HUES64 (cell line): ENCODE measurements around the gene SGTA.

Experiments
- H3K27ac ChIP-seq: 2 replicates; pipeline ENCODE4 v1.7.0; 2013; ENCODE audit warnings: low read depth, low read length, inconsistent platforms
- H3K27me3 ChIP-seq: 2 replicates; pipeline ENCODE4 v1.6.1; 2013; ENCODE audit warnings: mild to moderate bottlenecking, low read length; ENCODE audit not compliant: insufficient read depth
- H3K36me3 ChIP-seq: 2 replicates; pipeline ENCODE4 v1.6.1; 2013; ENCODE audit warnings: mild to moderate bottlenecking, low read length; ENCODE audit not compliant: insufficient read depth
- H3K4me1 ChIP-seq: 2 replicates; pipeline ENCODE4 v1.6.1; 2013; ENCODE audit warnings: mild to moderate bottlenecking, low read length, moderate library complexity; ENCODE audit not compliant: insufficient read depth
- H3K4me3 ChIP-seq: 2 replicates; pipeline ENCODE4 v1.5.1; 2013; ENCODE audit warnings: mild to moderate bottlenecking, low read length, moderate library complexity
- H3K9ac ChIP-seq: 2 replicates; pipeline ENCODE4 v1.6.1; 2013; ENCODE audit warnings: mild to moderate bottlenecking, low read depth, low read length
- H3K9me3 ChIP-seq: 2 replicates; pipeline ENCODE4 v1.6.1; 2013; ENCODE audit warnings: low read depth, low read length; ENCODE audit not compliant: insufficient read depth
- whole genome bisulfite sequencing: fragments of 150-250, 120-280 bp; methylation state at CpG from one replicate; pipeline ENCODE4 v1.1.7; 2013; ENCODE audit warnings: missing lambda C conversion rate; 5-methylcytosine and 5-hydroxymethylcytosine counted together

The SGTA gene

DNA sequence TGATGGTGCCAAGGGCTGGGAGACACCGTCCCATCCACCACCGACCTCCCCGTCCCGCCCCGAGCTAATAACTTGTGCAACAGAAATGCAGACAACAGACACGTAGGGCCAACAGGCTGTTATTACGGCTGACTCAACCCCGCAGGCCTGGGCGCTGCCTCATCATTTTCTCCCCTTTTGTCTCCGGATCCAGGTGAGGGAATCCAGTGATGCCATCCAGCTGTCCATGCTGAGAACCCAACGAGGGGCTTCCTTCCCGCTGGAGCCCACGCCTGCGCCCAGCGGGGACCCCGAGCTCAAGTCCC lies 55.5 kb downstream of the SGTA start:
- Histone ChIP-seq H3K4me3 (no peak overlapping the region), H3K27me3 (peaks cover 3% of the 10 kb centered on the region; the same call in 1 of the 2 replicates), H3K36me3 (no peaks in the 10 kb centered on the region), H3K27ac (no peak overlapping the region), H3K4me1 (no peaks in the 10 kb centered on the region), H3K9ac (no peak overlapping the region), H3K9me3 (no peaks in the 10 kb centered on the region)
- WGBS = 82% methylated on average over 16 of the region's 16 CpGs

GRCh38 chr19:2726904-2727639 lies 56.0 kb downstream of the SGTA start:
- peaks cover 8% of the 10 kb centered on the region for H3K27me3 ChIP-seq
- no peak overlapping the region for H3K27ac ChIP-seq
- no peak overlapping the region; the same call in 1 of the 2 replicates for H3K9ac ChIP-seq
- no peaks in the 10 kb centered on the region for H3K9me3 ChIP-seq
- peak overlapping the region; percentile 16; the same call in 1 of the 2 replicates for H3K4me3 ChIP-seq
- no peaks in the 10 kb centered on the region for H3K36me3 ChIP-seq
- H3K4me1 ChIP-seq = no peaks in the 10 kb centered on the region
- 49% methylated on average over 26 of the region's 26 CpGs for WGBS

DNA sequence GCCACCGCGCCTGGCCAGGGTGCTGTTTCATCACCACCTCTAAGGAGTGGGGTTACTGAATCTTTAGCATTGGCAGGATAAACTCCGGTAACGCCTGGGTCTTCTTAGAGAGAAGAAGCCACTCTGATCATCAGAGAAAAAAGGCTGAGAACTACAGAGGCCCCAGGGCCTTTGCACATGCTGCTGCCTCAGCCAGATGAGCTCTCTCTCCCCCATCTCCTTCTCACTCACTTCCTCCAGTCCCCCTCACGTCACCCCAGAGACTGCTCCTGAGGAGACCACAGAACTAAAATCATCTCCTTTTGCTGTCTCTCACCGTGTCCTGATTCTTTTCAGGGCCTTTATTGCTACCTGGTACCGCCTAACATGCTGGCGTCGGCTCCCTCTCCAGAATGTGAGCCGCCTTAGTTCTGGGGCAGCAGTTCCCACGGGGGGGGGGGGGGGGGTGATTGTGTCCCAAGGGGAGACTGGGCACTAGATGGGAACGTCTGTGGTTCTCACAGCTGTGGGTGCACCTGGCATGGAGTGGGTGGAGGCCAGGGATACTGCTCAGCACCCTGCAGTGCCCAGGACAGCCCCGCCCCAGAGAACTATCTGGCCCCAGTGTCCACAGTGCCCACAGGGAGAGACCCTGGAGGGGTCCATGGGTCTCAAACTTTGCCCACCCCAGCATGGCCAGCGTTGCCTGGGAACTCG lies 56.8 kb downstream of the SGTA start:
- WGBS = 86% methylated on average over 15 of the region's 15 CpGs
- Histone ChIP-seq H3K27ac (no peak overlapping the region), H3K4me3 (peak overlapping the region; percentile 7; the same call in 1 of the 2 replicates), H3K27me3 (peaks cover 14% of the 10 kb centered on the region), H3K9me3 (no peaks in the 10 kb centered on the region), H3K9ac (no peak overlapping the region; the same call in 1 of the 2 replicates), H3K36me3 (no peaks in the 10 kb centered on the region), H3K4me1 (no peaks in the 10 kb centered on the region)

DNA sequence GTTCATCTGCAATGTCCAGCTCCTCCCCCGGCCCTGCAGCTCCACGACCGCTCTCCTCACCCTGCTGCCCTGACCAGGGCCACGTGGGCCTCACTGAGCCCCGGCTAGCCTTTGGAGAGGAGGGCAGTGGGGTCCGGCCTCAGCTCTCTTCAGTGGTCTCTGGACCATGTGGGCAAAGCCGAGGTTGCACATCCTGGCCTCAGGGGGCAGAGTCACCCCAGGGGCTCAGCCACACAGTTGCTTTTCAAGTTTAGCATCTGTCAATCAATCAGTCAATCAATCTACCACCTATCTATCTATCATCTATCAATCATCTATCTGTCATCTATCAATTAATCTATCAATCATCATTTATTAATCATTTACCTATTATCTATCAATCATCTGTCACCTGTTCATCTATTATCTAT lies 58.9 kb downstream of the SGTA start:
- H3K9ac ChIP-seq = no peak overlapping the region
- peaks cover 14% of the 10 kb centered on the region for H3K27me3 ChIP-seq
- 71% methylated on average over 7 of the region's 7 CpGs for WGBS
- H3K4me1 ChIP-seq = no peaks in the 10 kb centered on the region; the same call in 1 of the 2 replicates
- no peaks in the 10 kb centered on the region for H3K36me3 ChIP-seq
- no peak overlapping the region for H3K27ac ChIP-seq
- H3K9me3 ChIP-seq = no peaks in the 10 kb centered on the region
- no peak overlapping the region for H3K4me3 ChIP-seq

DNA sequence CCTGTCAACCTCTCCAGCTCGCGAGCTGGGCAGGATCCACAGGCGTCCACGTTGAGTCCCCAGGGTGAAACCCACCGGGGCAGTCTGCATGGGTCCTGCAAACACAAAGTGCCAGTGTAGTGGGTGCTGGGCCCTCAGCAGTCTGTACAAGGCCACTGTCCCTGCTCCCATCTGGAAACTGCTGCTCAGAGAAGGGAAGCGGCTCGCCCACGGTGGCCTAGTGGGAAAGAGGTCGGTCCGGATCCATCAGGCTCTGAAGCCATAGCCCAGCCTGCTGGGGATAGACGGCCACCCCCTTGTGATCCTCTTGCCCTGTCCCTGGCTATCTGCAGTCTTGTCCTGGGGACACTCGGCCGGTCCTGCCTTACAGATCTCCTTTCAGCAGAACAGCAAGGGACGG lies 59.3 kb downstream of the SGTA start:
- H3K9me3 ChIP-seq = no peaks in the 10 kb centered on the region
- H3K27ac ChIP-seq = no peak overlapping the region
- whole genome bisulfite sequencing = 87% methylated on average over 14 of the region's 14 CpGs
- no peaks in the 10 kb centered on the region for H3K36me3 ChIP-seq
- no peak overlapping the region for H3K4me3 ChIP-seq
- no peaks in the 10 kb centered on the region; the same call in 1 of the 2 replicates for H3K4me1 ChIP-seq
- H3K27me3 ChIP-seq = peaks cover 14% of the 10 kb centered on the region
- H3K9ac ChIP-seq = no peak overlapping the region

GRCh38 chr19:2723345-2723715 lies 59.7 kb downstream of the SGTA start:
- Histone ChIP-seq H3K9ac (no peak overlapping the region), H3K27ac (no peak overlapping the region), H3K4me3 (no peak overlapping the region), H3K27me3 (peaks cover 14% of the 10 kb centered on the region), H3K4me1 (no peaks in the 10 kb centered on the region; the same call in 1 of the 2 replicates), H3K36me3 (no peaks in the 10 kb centered on the region), H3K9me3 (no peaks in the 10 kb centered on the region)
- 92% methylated on average over 13 of the region's 13 CpGs for WGBS

GRCh38 chr19:2722541-2723344 lies 60.3 kb downstream of the SGTA start:
- WGBS = 73% methylated on average over 28 of the region's 28 CpGs
- Histone ChIP-seq H3K4me1 (no peaks in the 10 kb centered on the region; the same call in 1 of the 2 replicates), H3K27ac (no peak overlapping the region), H3K27me3 (peaks cover 14% of the 10 kb centered on the region), H3K36me3 (no peaks in the 10 kb centered on the region), H3K9me3 (no peaks in the 10 kb centered on the region), H3K9ac (no peak overlapping the region), H3K4me3 (no peak overlapping the region)

DNA sequence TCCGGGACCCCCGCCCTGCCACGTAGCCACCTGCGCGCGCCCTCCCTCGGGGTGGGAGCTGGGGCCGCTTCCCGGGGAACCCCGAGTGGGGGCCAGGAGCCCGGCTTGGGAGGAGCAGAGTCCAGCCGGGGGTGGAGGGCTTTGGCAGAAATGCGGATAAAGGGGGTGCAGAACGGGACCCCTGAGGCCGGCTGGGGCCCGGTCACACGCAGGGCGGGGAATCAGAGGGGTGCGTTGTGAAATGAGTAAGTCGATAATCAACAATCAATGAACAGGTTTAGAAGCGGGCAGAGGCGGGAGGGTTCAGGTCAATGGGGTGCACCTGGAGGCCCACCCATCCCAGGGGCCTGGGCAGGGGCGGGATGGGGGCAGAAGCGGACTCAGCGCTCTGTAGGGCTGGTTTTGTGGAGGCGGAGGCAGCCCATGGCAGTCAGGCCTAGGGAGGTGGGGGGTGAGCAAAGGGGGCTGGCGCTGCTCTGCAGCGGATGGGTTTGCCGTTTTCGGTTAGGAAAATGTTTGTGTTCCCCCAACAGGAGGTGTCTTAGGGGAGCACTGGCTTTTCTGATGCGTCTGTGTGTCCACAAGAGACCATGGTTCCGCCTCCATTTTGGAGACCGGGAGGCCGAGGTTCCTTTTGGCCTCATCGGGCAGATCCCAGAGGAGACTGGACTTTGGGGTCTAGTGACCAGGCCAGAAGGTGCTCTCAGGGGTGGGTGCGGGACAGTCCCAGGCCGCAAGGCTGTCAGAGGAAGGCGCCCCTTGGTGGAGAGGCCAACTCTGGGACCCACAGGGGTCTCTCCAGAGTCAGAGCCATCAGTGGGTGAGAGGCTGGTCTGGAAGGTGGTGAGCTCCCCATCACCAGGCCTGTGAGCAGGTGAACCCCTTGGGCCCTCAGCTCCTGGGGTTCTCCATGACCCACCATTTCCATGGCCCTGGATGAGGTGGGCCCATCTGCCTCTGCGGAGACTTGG lies 61.2 kb downstream of the SGTA start:
- H3K9me3 ChIP-seq = no peaks in the 10 kb centered on the region
- peak overlapping the region; percentile 59 for H3K4me3 ChIP-seq
- H3K9ac ChIP-seq = peak overlapping the region; percentile 44; the same call in 1 of the 2 replicates
- no peaks in the 10 kb centered on the region for H3K36me3 ChIP-seq
- H3K27ac ChIP-seq = no peak overlapping the region
- WGBS = 30% methylated on average over 39 of the region's 39 CpGs
- peaks cover 11% of the 10 kb centered on the region for H3K27me3 ChIP-seq
- no peaks in the 10 kb centered on the region; the same call in 1 of the 2 replicates for H3K4me1 ChIP-seq

- H3K4me3 ChIP-seq = peak within 1 kb of the TSS; percentile 59
- peak within 1 kb of the TSS; percentile 57 for H3K9ac ChIP-seq
- under 1% methylated on average over 100 of the region's 100 CpGs for WGBS
- peaks cover 11% of the 10 kb centered on the region for H3K27me3 ChIP-seq
- H3K9me3 ChIP-seq = peaks cover under 1% of the 10 kb centered on the region; the same call in 1 of the 2 replicates
- peak within 1 kb of the TSS; percentile 73; the same call in 1 of the 2 replicates for H3K27ac ChIP-seq
- H3K4me1 ChIP-seq = no peaks in the 10 kb centered on the region; the same call in 1 of the 2 replicates
- H3K36me3 ChIP-seq = no peaks in the 10 kb centered on the region
Observed at GRCh38 chr19:2720777-2721569, 62.1 kb downstream of the SGTA start, which contains the start of gene DIRAS1. Gene DIRAS1 (minus strand): TSS chr19:2721372. CDS start chr19:2717806, 3,566 bp downstream.
